Measurements from ENCODE around the gene SPZ1.

DNA sequence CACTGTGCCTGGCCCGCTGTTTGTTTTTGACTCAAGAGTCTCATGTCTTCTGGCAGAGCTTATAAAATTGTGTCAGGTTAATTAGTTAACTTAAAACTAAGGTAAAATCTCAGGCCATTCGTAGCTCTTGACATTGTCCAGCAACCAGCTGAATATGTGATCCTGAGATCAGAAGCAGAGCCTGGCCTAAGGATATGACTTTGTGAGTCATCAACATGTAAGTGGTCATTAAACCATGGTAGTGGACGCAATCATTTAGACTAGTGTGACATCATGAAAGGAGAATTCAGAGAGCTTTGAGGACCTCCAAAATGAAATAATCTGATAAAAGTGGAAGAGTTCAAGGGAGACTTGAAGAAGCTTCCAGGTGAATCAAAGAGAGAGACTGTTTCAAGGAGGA, 23.3 kb downstream of the SPZ1 start:
- TF ChIP-seq, protein P1, sequence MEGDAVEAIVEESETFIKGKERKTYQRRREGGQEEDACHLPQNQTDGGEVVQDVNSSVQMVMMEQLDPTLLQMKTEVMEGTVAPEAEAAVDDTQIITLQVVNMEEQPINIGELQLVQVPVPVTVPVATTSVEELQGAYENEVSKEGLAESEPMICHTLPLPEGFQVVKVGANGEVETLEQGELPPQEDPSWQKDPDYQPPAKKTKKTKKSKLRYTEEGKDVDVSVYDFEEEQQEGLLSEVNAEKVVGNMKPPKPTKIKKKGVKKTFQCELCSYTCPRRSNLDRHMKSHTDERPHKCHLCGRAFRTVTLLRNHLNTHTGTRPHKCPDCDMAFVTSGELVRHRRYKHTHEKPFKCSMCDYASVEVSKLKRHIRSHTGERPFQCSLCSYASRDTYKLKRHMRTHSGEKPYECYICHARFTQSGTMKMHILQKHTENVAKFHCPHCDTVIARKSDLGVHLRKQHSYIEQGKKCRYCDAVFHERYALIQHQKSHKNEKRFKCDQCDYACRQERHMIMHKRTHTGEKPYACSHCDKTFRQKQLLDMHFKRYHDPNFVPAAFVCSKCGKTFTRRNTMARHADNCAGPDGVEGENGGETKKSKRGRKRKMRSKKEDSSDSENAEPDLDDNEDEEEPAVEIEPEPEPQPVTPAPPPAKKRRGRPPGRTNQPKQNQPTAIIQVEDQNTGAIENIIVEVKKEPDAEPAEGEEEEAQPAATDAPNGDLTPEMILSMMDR (conservative IDR thresholded peaks at IDR 0.05; ENCODE audit: low read length), result no peak
- TF ChIP-seq EZH2phosphoT487 (IDR thresholded peaks at IDR 0.05; ENCODE audit: borderline replicate concordance, low read depth, low read length), result no peak
